SK-N-SH (cell line): ENCODE results near the gene PPY. TPM values are rescaled to one million over a fixed set of nuclear protein-coding genes. Genes with fewer than 3 reads are reported as not detected.

Experiments
- CTCF ChIA-PET: fragments of 300-600, 350-600 bp; formaldehyde crosslinking; extraction: SDS; loops from one replicate; lab custom pipeline; 2021; lab: Yijun Ruan, JAX
- POLR2A ChIA-PET: fragments of 350-600 bp; sonication (Branson Sonifier 250); formaldehyde crosslinking; extraction: SDS; loops from one replicate; lab custom pipeline; 2020; ENCODE audit warnings: antibody characterized with exemption, inconsistent platforms; lab: Yijun Ruan, JAX
- DNase-seq: peaks from one replicate; pipeline ENCODE4 v3.0.0; 2012
- H2AFZ ChIP-seq: fragments of 200-600 bp; sonication (generic); 2 replicates; pipeline ENCODE4 v1.8.1; 2016; ENCODE audit warnings: antibody characterized with exemption, mild to moderate bottlenecking, low read depth
- H3F3A ChIP-seq: fragments of 200-600 bp; sonication (generic); replicated peaks from 2 replicates; pipeline ENCODE3; 2016; ENCODE audit warnings: antibody characterized with exemption, mild to moderate bottlenecking; ENCODE audit not compliant: insufficient read depth
- H3K27ac ChIP-seq, 2 experiments: fragments of 200-500 bp in 1 of 2; fragments of 200-600 bp in 1 of 2; sonication (Bioruptor generic) in 1 of 2; sonication (generic), shearing (Covaris generic) in 1 of 2; 2 replicates each; pipeline versions ENCODE4 v1.5.1 to v1.6.1; 2014 to 2016; ENCODE audit warnings: low read depth in 2 of 2, inconsistent platforms in 1 of 2, low read length in 1 of 2, mild to moderate bottlenecking in 1 of 2, mixed read lengths in 1 of 2
- H3K27me3 ChIP-seq: fragments of 200-600 bp; sonication (generic), shearing (Covaris generic); 2 replicates; pipeline ENCODE4 v1.6.1; 2016; ENCODE audit warnings: mixed run types; ENCODE audit not compliant: insufficient read depth
- H3K36me3 ChIP-seq, 2 experiments: fragments of 200-500 bp in 1 of 2; fragments of 200-600 bp in 1 of 2; sonication (Bioruptor generic) in 1 of 2; sonication (generic) in 1 of 2; replicated peaks in 1 of 2; 2 replicates each; pipeline versions ENCODE3 to v1.5.1; 2014 to 2016; ENCODE audit warnings: low read length in 1 of 2, mild to moderate bottlenecking in 1 of 2; ENCODE audit not compliant: insufficient read depth in 2 of 2, control insufficient read depth in 1 of 2
- H3K4me1 ChIP-seq, 2 experiments: fragments of 200-500 bp in 1 of 2; fragments of 200-600 bp in 1 of 2; sonication (Bioruptor generic) in 1 of 2; sonication (generic), shearing (Covaris generic) in 1 of 2; 2 replicates each; pipeline versions ENCODE4 v1.5.1 to v1.6.1; 2014 to 2016; ENCODE audit warnings: low read depth in 1 of 2, low read length in 1 of 2, mixed run types in 1 of 2; ENCODE audit not compliant: insufficient read depth in 2 of 2, control insufficient read depth in 1 of 2
- H3K4me2 ChIP-seq: fragments of 200-600 bp; sonication (generic), shearing (Covaris generic); 2 replicates; pipeline ENCODE4 v1.6.1; 2017; ENCODE audit warnings: mixed run types
- H3K4me3 ChIP-seq, 2 experiments: fragments of 200-500 bp in 1 of 2; fragments of 200-600 bp in 1 of 2; sonication (Bioruptor generic) in 1 of 2; sonication (generic), shearing (Covaris generic) in 1 of 2; 2 replicates each; pipeline versions ENCODE4 v1.5.1 to v1.8.1; 2014 to 2016; ENCODE audit warnings: low read depth in 2 of 2, inconsistent platforms in 1 of 2, low read length in 1 of 2, mild to moderate bottlenecking in 1 of 2, mixed read lengths in 1 of 2, moderate library complexity in 1 of 2
- H3K79me2 ChIP-seq: fragments of 200-600 bp; sonication (generic); 2 replicates; pipeline ENCODE4 v1.8.1; 2017; ENCODE audit warnings: mild to moderate bottlenecking; ENCODE audit not compliant: insufficient read depth
- H3K9ac ChIP-seq: fragments of 200-600 bp; sonication (generic); 2 replicates; pipeline ENCODE4 v1.6.1; 2017; ENCODE audit warnings: mixed run types
- H3K9me2 ChIP-seq: fragments of 200-600 bp; sonication (generic); 2 replicates; pipeline ENCODE4 v1.6.1; 2017; ENCODE audit warnings: mixed run types
- H3K9me3 ChIP-seq: fragments of 200-600 bp; sonication (generic); 2 replicates; pipeline ENCODE4 v1.6.1; 2017; ENCODE audit warnings: mixed run types, mild to moderate bottlenecking, moderate library complexity
- H4K20me1 ChIP-seq: fragments of 200-600 bp; sonication (generic); 2 replicates; pipeline ENCODE4 v1.6.1; 2017; ENCODE audit warnings: mild to moderate bottlenecking, mixed run types; ENCODE audit not compliant: insufficient read depth
- CTCF ChIP-seq: fragments of 200-600 bp; sonication (generic); IDR thresholded peaks from 2 replicates; pipeline ENCODE4 v1.6.1; 2017; ENCODE audit warnings: antibody characterized with exemption, mild to moderate bottlenecking, moderate library complexity
- ELF1 ChIP-seq: IDR thresholded peaks from 2 replicates; pipeline ENCODE4 v1.4.0; 2012
- EP300 ChIP-seq, 2 experiments: IDR thresholded peaks; 2 replicates each; pipeline versions ENCODE4 v1.4.0 to v1.6.1; 2012; ENCODE audit warnings: borderline replicate concordance in 1 of 2, low read depth in 1 of 2, low read length in 1 of 2
- EZH2phosphoT487 ChIP-seq: fragments of 200-600 bp; sonication (generic); IDR thresholded peaks from 2 replicates; pipeline ENCODE4 v1.6.1; 2017; ENCODE audit warnings: low read depth, mixed run types, mild to moderate bottlenecking, antibody characterized with exemption, moderate library complexity, borderline replicate concordance
- FOXM1 ChIP-seq: IDR thresholded peaks from 2 replicates; pipeline ENCODE4 v1.4.0; 2012; ENCODE audit warnings: low read depth, mild to moderate bottlenecking
- GABPA ChIP-seq: IDR thresholded peaks from 2 replicates; pipeline ENCODE4 v1.4.0; 2012; ENCODE audit warnings: low read depth, mild to moderate bottlenecking
- JUND ChIP-seq: IDR thresholded peaks from 2 replicates; pipeline ENCODE4 v1.4.0; 2012
- NFIC ChIP-seq: IDR thresholded peaks from 2 replicates; pipeline ENCODE4 v1.4.0; 2012; ENCODE audit warnings: borderline replicate concordance
- NRF1 ChIP-seq: IDR thresholded peaks from 2 replicates; pipeline ENCODE4 v1.6.1; 2012; ENCODE audit warnings: low read depth, mild to moderate bottlenecking, low read length
- RAD21 ChIP-seq: IDR thresholded peaks from 2 replicates; pipeline ENCODE4 v1.6.1; 2012; ENCODE audit warnings: mild to moderate bottlenecking, low read length
- REST ChIP-seq: IDR thresholded peaks from 2 replicates; pipeline ENCODE4 v1.6.1; 2012; ENCODE audit warnings: mild to moderate bottlenecking, low read depth, low read length, moderate library complexity
- RXRA ChIP-seq: IDR thresholded peaks from 2 replicates; pipeline ENCODE4 v1.4.0; 2012; ENCODE audit warnings: low read depth, mild to moderate bottlenecking, borderline replicate concordance
- SIN3A ChIP-seq: IDR thresholded peaks from 2 replicates; pipeline ENCODE4 v1.6.1; 2012; ENCODE audit warnings: low read depth, mild to moderate bottlenecking, low read length, moderate library complexity, borderline replicate concordance
- SMC3 ChIP-seq: IDR thresholded peaks from 2 replicates; pipeline ENCODE4 v1.6.1; 2012; ENCODE audit warnings: low read depth, low read length, improper control_type of control experiment
- TEAD4 ChIP-seq: IDR thresholded peaks from 2 replicates; pipeline ENCODE4 v1.4.0; 2012; ENCODE audit warnings: mild to moderate bottlenecking, borderline replicate concordance; ENCODE audit not compliant: insufficient read depth
- YY1 ChIP-seq: IDR thresholded peaks from 2 replicates; pipeline ENCODE4 v1.4.0; 2012; ENCODE audit warnings: low read depth, mild to moderate bottlenecking
- ZBTB33 ChIP-seq: IDR thresholded peaks from 2 replicates; pipeline ENCODE4 v1.4.0; 2012; ENCODE audit warnings: low read depth, borderline replicate concordance
- WGBS: methylation state at CpG from one replicate; pipeline ENCODE4 v1.1.6; 2017; ENCODE audit warnings: low lambda C conversion rate; 5-methylcytosine and 5-hydroxymethylcytosine counted together
- polyA plus RNA-seq, 3 experiments: library from polyadenylated mRNA; depleted of rRNA; stranded (reverse); fragments of >200 nt; gene quantifications; 2 replicates each; pipeline ENCODE4 v1.2.3, GENCODE V29; 2012

PPY gene
- polyA plus RNA-seq, 1 of the 3 experiments (the other 2 are of a cell fraction): not detected

- TF ChIP-seq ZBTB33 (no peak), NFIC (no peak), EP300 (IDR thresholded peaks at IDR 0.05; ENCODE audit: borderline replicate concordance in 1 of 2, low read depth in 1 of 2, low read length in 1 of 2) (no peak), RXRA (no peak), SIN3A (no peak), SMC3 (no peak), JUND (no peak), YY1 (no peak), GABPA (no peak), ELF1 (no peak), TEAD4 (no peak)
Observed at GRCh38 chr17:43950554-43950953, 8.3 kb upstream of the PPY start (continued).

- TF ChIP-seq RAD21 (no peak), EZH2phosphoT487 (no peak), NRF1 (no peak), FOXM1 (no peak), YY1 (no peak), CTCF (peak; percentile 19; the same call in 1 of the 2 replicates), REST (no peak)
- Histone ChIP-seq H3K9me3 (no peaks in the 10 kb centered on the region), H3F3A (no peaks in the 10 kb centered on the region), H3K4me1 (peaks cover 0 to 2% of the 10 kb centered on the region in 2 experiments; a peak in 1 of 4 replicates), H2AFZ (no peak overlapping the region), H3K36me3 (no peaks in the 10 kb centered on the region), H3K79me2 (no peaks in the 10 kb centered on the region), H3K9ac (no peak overlapping the region), H3K27me3 (no peaks in the 10 kb centered on the region), H3K9me2 (no peaks in the 10 kb centered on the region), H4K20me1 (no peaks in the 10 kb centered on the region), H3K4me3 (no peak overlapping the region), H3K27ac (no peak overlapping the region), H3K4me2 (no peak overlapping the region)
- ChIA-PET POLR2A (no interaction called here), CTCF (interaction anchor here (1.1 to 18.2 kb wide), 3 partner anchors 33 to 91 kb away, joined by 3 to 638 read pairs (median 3); partner anchors contain the start of genes NAGS and TMEM101)
- no peak for DNase-seq
- 96% methylated on average over 4 of the region's 4 CpGs for WGBS
Observed at GRCh38 chr17:43949781-43950180, 7.5 kb upstream of the PPY start.
